ENCODE results near the gene KIAA1586.

DNA sequence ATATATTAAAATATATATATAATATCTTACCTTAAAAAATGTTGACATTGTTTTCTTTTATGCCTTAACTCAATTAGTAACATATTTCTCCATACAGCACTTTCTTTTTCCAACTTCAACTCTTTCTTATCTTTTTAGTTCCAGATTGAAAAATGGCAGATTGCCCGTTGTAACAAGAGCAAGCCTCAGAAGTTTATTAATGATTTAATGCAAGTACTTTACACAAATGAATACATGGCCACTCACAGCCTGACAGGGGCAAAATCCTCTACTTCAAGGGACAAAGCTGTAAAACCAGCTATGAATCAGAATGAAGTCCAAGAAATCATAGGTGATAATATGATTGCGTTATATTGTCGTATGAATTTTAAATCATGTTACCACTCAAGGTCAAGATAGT lies 29.4 kb upstream of the KIAA1586 start:
- TF ChIP-seq, protein P1, sequence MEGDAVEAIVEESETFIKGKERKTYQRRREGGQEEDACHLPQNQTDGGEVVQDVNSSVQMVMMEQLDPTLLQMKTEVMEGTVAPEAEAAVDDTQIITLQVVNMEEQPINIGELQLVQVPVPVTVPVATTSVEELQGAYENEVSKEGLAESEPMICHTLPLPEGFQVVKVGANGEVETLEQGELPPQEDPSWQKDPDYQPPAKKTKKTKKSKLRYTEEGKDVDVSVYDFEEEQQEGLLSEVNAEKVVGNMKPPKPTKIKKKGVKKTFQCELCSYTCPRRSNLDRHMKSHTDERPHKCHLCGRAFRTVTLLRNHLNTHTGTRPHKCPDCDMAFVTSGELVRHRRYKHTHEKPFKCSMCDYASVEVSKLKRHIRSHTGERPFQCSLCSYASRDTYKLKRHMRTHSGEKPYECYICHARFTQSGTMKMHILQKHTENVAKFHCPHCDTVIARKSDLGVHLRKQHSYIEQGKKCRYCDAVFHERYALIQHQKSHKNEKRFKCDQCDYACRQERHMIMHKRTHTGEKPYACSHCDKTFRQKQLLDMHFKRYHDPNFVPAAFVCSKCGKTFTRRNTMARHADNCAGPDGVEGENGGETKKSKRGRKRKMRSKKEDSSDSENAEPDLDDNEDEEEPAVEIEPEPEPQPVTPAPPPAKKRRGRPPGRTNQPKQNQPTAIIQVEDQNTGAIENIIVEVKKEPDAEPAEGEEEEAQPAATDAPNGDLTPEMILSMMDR (IDR thresholded peaks at IDR 0.05): no peak
- TF ChIP-seq POLR2AphosphoS5 (IDR thresholded peaks at IDR 0.05) (no peak), POLR2A (IDR thresholded peaks at IDR 0.05; ENCODE audit: low read depth) (no peak)

All from esophagus muscularis mucosa (tissue), 3 donors.